BE2C (cell line): Measurements from ENCODE around the gene NOXA1.
A peak's percentile ranks its signal among the peaks of the same experiment; 100 is the strongest.

Experiments
- DNase-seq: peaks from one replicate; pipeline ENCODE4 v3.0.0-alpha.2; 2020
- H3K27me3 ChIP-seq: fragments of 250-450 bp; sonication (Bioruptor Pico); 2 replicates; pipeline ENCODE4 v1.5.1; 2020; ENCODE audit warnings: mild to moderate bottlenecking
- H3K36me3 ChIP-seq: fragments of 250-450 bp; sonication (Bioruptor Pico); 2 replicates; pipeline ENCODE4 v1.5.1; 2020; ENCODE audit warnings: mild to moderate bottlenecking
- H3K4me1 ChIP-seq: fragments of 250-450 bp; sonication (Bioruptor Pico); 2 replicates; pipeline ENCODE4 v1.5.1; 2020
- H3K4me3 ChIP-seq: 2 replicates; pipeline ENCODE4 v1.5.1; 2011; ENCODE audit warnings: low read depth, low read length
- H3K9me3 ChIP-seq: fragments of 250-450 bp; sonication (Bioruptor Pico); 2 replicates; pipeline ENCODE4 v1.5.1; 2020
- CTCF ChIP-seq: IDR thresholded peaks from 2 replicates; pipeline ENCODE4 v1.5.1; 2012; ENCODE audit warnings: mild to moderate bottlenecking, low read depth, low read length

The NOXA1 gene

GRCh38 chr9:137479892-137480685, 56.9 kb downstream of the NOXA1 start:
- Histone ChIP-seq H3K27me3 (no peaks in the 10 kb centered on the region), H3K4me3 (no peak overlapping the region), H3K9me3 (no peaks in the 10 kb centered on the region; the same call in 1 of the 2 replicates), H3K36me3 (no peaks in the 10 kb centered on the region), H3K4me1 (peaks cover 30% of the 10 kb centered on the region)
- TF ChIP-seq CTCF, result no peak
- DNase-seq, result peak; percentile 18

- DNase-seq, result peak; percentile 13
- Histone ChIP-seq H3K4me1 (peaks cover 30% of the 10 kb centered on the region), H3K27me3 (no peaks in the 10 kb centered on the region), H3K4me3 (no peak overlapping the region), H3K9me3 (no peaks in the 10 kb centered on the region; the same call in 1 of the 2 replicates), H3K36me3 (no peaks in the 10 kb centered on the region)
- no peak for TF ChIP-seq CTCF
Observed at GRCh38 chr9:137480686-137481683, 57.8 kb downstream of the NOXA1 start.

GRCh38 chr9:137482094-137482781, 59.0 kb downstream of the NOXA1 start:
- no peaks in the 10 kb centered on the region for H3K9me3 ChIP-seq
- H3K36me3 ChIP-seq, result no peaks in the 10 kb centered on the region
- no peaks in the 10 kb centered on the region for H3K27me3 ChIP-seq
- DNase-seq, result peak; percentile 66
- no peak overlapping the region for H3K4me3 ChIP-seq
- peaks cover 30% of the 10 kb centered on the region for H3K4me1 ChIP-seq
- no peak for TF ChIP-seq CTCF
